ENCODE data around the gene DMD. TPM values are rescaled to one million over a fixed set of nuclear protein-coding genes. Genes with fewer than 3 reads are reported as not detected.
"Not testable (repeated sequence)": the region's sequence is repeated elsewhere in the genome, so short reads cannot be mapped to it uniquely, and the experiment has no call there.

Gene DMD
- 0.16 and 0.64 TPM in 2 replicates for total RNA-seq

DNA sequence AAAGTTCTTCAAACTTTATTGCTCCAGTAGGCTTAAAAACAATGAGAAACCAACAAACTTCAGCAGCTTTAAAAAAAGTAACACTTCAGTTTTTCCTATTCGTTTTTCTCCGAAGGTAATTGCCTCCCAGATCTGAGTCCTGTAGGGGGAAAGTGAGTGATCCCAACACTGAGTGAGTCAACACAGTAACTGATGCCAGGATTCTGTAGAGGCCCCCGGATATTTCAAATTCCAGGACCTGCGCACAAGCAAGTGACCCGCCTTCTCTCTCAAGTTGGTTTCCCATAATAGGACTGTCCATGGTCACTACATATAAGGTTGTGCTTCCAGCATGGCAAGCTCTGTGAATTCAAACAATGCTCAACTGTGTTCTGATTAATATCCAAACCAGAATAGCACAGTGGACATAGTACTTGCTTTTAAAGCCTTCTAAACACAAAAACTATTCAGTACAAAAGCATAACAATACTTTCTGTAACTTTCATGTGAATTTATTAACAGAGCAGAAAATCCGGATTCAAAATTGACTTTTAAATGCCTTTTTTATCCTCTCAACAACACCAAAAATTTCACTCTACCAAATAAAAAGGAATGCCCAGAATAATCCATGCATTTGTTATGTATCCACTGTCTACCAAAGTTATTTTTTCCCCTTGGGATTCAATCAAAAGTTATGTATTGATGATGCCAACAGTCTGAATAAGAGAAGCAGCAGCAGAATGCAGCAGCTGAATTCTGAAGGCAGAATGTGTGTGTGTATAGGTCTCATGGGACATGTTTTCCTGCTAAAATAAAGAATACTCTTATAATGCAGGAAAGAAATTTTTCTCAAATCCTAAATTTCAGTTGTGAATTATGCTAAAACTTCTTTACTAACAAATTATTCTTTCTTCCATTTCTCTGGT lies at the start of gene DMD:
Gene DMD, minus strand, starts transcription at position 194 of the 905 bp plus-strand sequence. CDS start 237 bp downstream, outside the sequence.
- intact Hi-C loops (cut with micrococcal nuclease) = no loop called here

DNA sequence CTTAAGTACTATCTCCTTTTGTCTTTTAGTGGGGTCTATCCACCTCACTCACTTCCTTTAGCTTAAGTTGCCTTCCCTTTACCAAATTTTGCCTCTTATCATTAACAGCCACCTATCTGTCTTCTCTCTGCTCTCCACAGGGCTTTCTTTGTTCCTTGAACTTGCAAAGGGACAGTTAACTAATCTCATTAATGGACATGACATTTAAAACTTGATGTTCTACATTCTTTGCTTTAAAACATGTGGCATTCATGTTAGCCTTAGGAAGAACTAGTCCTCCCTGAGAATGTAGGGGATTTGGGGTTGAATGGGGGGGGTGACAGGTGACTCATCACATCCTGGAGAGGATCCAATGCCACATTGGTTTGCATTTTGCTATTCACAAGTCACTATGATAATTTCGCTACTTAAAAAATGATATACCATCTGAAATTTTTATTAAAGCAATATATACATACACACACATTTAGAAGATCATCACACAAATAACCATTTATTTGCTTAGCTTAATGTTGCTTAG lies 41.0 kb upstream of the DMD start:
- intact Hi-C loops (cut with micrococcal nuclease) = no loop called here

DNA sequence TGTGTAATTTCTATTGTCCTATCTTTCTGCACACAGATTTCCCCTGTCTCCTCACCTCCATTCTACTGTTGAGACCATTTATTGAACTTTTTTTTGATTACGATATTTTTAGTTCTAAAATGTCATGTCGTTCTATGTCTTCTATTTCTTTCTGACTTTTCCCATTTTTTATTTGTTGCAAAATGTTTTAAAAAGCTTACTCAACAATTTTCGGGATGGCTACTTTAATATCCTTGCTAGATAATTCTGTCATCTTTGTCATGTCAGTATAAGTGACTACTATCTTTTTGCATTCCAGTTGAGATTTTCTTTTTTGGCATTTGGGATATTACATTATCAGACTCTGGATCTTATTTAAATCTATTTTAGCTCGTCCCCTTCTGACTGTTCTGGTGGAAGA lies 7.5 kb upstream of the DMD start:
- intact Hi-C loops (cut with micrococcal nuclease) = no loop called here

DNA sequence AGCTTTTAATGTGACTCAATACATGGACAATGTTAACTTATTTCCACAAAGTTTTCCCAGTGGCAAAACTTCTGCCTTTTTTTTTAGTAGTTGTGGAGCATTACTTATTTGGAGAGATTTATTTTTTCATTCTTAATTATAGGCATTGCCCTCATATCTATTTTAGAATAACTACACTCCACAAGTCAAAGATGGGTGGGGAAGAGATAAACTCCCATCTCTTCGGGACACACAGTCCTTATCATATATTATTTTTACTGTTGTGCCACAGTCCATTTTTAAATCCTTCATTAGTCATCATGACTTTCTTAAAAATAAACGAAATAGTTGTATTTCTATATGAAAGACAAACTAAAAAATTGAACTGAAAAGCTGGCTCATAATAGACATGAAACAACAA lies 1.2 kb downstream of the DMD start:
- intact Hi-C loops (cut with micrococcal nuclease) = no loop called here

DNA sequence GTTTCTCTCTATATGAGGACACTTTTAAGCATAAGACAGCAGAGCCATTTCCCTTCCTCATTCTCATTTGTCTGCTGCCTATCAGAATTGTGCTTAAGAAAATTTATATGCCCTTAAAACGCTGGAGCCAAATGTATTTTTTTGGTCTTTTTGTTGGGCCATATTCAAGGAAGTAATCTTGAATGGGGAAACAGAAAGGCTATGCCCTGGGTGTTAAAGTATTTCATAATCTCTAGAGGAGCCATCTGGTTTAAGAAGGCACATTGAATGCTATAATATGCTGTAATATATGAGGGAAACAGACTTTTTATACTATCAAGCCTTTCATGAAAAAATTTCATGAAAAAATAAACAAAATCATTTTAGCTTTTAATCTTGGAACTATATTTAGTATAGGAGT lies 4.3 kb downstream of the DMD start:
- intact Hi-C loops (cut with micrococcal nuclease) = no loop called here

DNA sequence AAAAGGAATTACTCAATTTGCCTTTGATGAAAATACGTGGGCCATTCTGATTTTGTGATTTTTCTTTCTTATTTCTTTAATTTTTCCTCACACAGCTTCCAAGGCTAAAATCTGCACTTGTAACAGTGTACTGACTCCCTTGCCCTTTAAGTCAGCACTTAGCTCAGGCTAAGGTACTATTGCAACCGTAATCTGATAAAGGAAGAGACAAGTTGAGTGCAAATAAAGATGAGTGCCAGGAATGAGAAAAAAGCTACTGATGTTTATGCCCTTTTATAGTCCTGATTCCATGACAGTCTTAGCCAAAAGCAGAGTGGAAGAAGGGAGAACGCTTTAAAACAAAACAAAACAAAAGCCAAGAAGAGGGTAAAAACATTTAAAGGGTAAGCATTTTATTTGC lies 6.0 kb downstream of the DMD start:
- intact Hi-C loops (cut with micrococcal nuclease) = no loop called here

DNA sequence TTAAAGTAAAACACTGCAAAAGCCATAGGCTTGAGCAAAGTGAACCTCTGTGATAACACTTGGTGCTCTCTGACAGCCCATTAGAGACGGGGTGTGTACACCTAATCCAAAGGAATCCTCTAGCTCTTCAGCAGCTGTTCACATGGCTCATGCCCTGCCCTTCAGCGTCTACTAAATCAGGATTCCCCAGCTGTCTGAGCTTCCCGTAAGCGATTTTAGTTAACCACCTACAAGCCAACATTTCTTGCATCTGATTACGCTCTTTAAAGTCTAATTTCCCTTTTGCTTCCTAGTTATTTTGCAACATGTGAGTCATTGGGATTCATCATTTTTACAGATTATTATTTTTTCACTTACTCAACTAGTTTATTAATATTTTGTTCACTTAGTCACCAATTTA lies 6.5 kb downstream of the DMD start:
- intact Hi-C loops (cut with micrococcal nuclease) = no loop called here

DNA sequence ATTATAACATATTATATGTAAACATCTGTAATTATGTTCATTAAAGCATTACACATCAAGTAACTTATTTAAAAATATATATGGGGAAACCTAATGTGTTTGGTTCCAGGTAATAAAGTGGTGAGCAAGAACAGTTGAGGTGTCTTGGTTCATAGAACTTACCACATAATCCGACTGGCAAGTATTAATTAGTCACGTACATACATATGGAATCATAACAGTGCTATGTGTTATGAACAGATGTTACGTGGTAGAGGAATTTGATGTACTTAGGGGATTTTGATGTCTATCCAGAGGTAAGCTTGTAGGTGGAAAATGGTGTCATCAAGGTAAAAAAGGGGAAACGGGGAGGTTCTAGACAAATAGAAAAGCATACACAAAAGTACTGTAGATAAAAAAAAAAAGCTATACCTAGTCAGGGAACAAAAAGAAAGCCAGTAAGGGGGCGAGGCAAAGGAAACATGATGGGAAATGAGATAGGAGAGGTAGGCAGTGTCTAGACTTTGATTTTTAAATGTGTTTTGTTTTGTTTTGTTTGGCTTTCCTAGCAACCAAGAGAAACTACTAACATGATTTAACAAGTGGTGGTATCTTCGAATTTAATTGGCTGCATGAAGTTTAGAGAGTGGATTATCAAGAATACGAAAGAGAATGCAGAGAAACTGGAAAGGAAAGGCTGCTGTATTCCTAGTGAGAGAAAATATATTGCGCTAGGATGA lies 12.6 kb downstream of the DMD start:
- intact Hi-C loops (cut with micrococcal nuclease) = no loop called here

DNA sequence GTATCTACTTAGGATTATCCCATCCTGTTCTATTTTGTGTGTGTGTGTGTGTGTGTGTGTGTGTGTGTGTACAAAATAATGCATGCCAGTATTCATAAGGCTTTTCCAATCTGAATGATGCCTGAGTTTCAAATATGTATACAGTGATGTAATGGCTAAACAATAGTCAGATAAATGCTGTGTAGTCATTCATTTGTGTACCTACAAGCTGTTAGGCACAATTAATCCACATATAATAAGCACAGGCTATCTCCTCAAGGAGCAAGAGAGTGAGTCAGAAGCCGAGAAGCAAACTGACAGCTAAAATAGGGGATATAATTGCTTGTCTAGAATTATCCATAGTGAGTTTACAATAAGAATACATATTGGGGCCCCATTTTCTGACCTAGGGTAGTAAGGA lies 15.7 kb downstream of the DMD start:
- intact Hi-C loops (cut with micrococcal nuclease) = no loop called here

DNA sequence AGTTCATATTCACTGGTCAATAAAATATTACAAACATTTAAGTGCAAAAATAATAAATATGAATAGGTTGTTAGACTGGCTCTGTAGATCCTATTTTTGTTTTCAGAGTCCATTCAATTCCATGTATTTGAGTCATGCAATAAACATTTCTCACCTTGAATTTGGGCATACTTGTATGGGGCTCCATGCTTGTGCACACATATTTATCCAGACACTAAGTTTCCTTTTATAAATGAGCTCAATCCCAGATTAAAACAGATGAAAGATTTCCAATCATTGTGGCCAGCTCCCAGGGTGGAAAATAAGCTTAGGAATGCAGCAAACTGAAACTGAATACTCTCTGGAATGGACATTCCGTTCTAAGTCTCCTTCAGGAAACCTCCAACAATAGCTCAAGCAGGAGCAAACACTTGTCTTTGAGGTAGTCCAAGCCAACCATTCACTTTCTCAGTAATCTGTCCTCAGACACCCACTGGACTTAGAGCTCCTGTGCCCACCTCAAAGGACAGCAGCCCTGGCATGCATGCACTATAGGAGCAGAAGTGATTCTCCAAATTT lies 16.4 kb downstream of the DMD start:
- intact Hi-C loops (cut with micrococcal nuclease) = no loop called here

DNA sequence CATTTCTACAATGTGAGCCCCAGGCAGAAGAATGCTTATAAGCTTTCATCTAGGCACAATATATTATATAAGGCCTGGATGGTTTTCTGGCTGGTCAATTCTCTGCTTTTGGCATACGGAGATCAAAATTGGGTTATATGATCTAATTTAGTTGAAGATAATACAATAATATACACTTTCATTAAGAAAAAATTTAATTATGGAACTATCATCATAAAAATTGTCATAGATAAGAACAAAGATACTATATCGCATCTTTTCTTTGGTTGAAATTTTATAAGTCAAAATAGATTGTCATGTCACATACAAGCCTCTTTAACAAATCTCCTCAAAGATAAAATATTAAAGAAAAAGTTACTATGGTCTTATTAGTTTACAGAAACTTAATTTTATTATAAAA lies 17.1 kb downstream of the DMD start:
- intact Hi-C loops (cut with micrococcal nuclease) = no loop called here

DNA sequence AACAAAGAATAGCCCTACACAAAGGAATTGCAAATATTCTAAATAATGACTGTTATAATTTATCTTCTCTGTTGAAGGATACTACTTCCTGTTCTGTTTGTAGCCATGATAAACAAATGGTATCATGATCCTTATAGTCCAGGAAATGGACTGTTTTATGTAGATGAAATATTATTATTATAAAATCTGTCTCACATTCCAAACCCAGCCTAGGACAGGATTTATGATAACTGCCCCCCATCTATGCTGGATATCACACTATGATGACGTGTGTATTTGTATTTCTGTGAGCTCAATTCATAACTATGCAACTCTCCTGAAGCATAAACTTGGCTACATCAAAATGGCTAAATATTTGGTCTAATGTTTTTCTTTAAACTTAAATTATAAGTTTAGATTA lies 21.3 kb downstream of the DMD start:
- intact Hi-C loops (cut with micrococcal nuclease) = no loop called here

DNA sequence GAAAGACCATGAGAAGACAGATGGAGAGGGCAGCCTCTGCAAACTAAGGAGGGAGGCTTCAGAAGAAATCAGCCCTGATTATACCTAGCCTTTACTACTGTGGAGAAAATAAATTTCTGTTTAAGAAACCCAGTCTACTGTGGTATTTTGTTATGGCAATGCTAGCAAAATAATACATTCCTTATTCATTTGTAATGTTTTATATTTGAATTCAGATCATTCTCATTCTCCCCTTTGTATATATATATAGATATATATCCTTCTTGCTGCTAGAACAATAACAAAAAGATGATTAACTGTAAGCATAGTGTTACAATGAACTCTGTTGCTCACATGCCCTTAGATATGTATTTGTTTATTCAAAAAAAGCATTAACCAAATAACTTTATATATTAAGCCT lies 22.5 kb downstream of the DMD start:
- intact Hi-C loops (cut with micrococcal nuclease) = no loop called here

DNA sequence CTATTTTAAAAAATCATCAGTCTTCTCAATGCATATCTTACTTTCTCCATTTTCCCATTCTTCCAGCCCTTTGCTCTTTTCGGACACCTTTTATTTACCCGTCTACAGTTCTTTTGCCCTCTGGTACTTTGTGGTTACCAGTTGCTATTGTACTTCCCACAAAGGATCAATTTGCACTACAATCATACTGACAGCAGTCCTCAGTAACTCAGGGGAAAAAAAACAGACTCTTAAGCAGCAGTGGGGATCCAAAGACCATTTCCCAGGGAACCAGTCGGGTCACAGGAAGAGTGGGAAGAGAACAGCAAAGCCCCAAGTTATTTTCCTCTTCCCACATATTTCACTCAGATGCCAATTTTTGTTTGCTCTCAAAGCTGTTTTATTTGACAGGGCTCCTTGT lies 23.1 kb downstream of the DMD start:
- intact Hi-C loops (cut with micrococcal nuclease) = no loop called here

DNA sequence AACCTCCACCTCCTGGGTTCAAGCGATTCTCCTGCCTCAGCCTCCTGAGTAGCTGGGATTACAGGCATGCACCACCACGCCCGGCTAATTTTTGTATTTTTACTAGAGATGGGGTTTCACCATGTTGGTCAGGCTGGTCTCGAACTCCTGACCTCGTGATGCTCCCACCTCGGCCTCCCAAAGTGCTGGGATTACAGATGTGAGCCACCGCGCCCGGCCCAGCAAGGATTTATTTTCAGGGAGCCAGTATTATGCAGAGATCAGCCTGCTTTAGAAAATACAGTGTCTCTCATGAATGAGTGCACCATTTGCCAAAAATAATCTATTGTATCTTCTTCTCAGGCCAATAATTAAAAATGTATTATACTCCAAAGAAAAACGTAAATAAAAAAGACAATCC lies 26.5 kb downstream of the DMD start:
- intact Hi-C loops (cut with micrococcal nuclease) = not testable (repeated sequence)

DNA sequence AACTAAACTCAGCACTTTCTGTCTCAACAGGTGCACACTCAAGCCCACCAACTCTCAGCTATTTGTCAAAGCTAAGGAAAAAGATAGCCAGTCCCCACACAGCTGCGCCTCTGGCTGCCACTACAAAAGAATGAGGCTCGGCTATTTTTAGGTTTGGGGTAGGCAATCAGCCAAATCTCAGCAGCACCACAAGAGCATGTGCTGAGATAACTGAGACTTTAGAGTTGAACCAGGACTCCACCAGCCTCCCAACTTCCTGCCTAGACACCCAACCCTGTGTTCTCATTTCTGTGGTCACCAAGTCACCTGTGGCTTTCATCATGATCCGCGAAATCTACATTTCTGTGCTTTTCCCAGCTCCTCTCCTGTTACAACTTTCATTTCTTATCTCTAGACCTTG lies 28.0 kb downstream of the DMD start:
- intact Hi-C loops (cut with micrococcal nuclease) = no loop called here

DNA sequence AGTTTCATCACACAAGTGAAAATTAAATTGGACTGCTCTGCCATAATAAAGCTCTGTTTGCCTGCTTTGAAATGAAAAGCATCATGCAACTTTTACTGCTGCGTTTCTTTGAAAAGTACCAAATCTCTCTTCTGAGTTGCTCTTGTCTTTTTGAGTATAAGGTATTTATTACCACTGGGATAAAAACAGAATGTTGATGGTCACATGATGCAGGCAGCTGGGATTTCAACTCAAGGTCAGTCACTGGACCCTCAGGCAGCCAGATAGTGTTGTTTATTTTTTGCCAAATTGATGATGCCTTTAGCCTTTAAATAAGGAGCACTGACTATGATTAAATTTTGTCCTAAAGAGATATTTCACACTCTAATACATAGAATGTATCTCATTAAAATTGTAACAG lies 32.7 kb downstream of the DMD start:
- intact Hi-C loops (cut with micrococcal nuclease) = no loop called here

DNA sequence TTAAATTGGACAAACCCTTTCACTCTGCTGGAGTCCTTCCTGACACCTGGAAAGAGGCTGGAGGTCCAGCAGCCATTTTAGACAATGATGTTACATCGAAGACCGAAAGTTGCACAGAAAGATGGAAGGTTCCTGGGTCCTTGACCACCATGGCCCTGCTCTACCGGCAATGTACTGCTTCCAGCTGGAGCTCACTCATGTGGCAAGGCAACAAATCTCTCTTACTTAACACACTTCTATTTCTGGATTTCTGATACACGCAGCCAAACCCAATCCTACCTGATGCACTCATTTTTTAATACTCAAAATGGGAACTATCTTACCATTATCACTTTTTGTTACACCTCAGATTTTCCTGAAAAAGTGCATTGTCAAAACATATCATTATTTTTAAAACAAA lies 33.1 kb downstream of the DMD start:
- intact Hi-C loops (cut with micrococcal nuclease) = no loop called here

DNA sequence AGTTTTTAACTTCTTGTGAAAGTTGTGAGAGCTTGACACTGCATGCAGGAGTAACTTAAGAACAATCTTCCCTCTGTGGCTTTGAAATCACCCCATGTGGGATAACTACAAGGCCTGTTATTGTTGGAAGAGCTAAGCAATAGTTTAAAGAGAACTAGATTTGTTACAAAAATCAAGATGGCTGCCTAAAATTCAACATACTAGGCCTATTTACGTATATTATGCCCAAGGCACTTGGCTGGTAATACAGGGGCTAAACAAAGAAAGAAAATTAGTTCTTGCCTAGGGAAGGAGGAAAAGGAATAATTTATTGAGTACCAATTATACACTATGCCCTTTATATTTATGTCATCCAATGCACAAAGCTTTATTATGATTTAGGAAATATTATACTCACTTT lies 36.1 kb downstream of the DMD start:
- intact Hi-C loops (cut with micrococcal nuclease) = no loop called here

DNA sequence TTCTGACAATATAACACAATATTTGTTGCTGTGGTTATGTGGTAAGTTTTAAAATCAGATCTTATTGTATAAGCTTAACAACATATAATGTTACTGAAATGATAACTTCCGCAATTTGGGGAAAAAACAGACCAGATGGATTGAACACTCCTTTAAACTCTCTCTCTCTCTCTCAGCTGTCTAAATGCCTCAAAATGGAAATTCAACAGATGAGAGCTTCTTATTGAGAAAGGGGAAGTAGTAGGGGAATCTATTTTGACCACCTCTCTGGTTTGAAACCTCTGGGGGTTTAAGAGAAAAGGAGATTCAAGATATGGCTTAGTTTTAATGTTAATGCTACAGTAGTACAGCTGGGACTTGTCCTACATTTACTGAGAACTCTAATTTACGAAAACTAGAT lies 40.3 kb downstream of the DMD start:
- intact Hi-C loops (cut with micrococcal nuclease) = no loop called here

DNA sequence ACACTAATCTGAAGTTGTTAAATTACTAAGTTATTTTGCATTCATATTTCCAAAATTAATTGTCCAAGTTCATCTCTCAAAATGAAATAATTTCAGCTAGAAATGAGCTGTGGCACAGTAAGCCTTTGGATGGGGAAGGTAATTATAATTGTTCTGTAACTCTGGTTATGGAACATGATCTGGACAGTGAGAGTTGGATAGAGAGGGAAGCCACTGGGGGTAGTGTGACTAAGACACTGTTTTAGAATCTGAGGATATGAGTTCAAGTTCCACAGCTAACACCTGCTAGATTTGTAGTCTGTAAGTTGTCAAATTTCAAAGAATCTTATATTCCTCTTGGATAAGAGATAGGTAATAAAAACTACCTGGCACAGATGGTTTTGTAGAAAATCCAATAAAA lies 49.5 kb downstream of the DMD start:
- intact Hi-C loops (cut with micrococcal nuclease) = no loop called here

DNA sequence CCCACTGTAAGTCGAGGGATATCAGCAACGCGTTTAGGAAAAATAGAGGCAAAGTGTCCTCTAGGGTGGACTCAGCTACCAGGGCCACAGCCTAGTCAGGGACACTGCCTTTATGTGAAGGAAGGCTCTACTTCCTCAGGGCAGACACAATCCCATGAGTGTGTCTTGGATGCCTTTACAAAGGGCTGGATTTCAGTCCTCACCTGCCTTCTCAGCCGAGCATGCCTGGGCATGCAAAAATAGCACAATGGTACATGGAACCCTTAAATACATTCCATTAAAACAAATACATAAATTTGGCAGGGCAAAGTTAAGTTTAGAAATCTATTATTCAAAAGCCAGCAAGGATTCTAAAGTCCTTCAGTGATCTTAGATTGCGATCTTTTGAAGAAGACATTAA lies 51.1 kb downstream of the DMD start:
- intact Hi-C loops (cut with micrococcal nuclease) = no loop called here
